Loucy (cell line): ENCODE measurements around the gene FAAH.

Source experiments
- EZH2phosphoT487 ChIP-seq: fragments of 200-600 bp; IDR thresholded peaks from 2 replicates; pipeline ENCODE4 v1.6.1; 2018; ENCODE audit warnings: antibody characterized with exemption, mild to moderate bottlenecking, moderate library complexity, borderline replicate concordance
- TF ChIP-seq, protein P1 (sequence below): fragments of 200-600 bp; sonication (generic); conservative IDR thresholded peaks from 2 replicates; pipeline ENCODE4 v1.5.1; 2014; ENCODE audit warnings: mild to moderate bottlenecking, antibody characterized with exemption, low read length

DNA sequence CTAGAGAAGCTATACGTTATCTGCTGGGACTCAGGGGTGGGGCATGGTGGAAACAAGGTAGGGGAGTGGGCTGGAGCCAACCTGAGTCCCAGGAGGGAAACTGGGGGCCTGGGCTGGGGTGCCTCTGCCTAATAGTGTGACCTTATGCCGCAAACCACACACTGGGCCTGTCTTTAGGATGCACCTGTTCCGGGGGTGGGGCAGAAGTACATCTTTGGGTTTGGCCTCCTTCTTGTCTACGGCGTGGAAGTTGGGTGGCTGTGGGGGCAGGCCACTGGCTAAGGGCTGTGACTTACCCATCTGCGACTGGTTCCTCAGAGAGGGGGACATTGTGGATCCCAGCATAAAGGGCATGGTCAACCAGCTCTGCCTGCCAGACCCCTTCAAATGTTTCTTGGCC is 44.2 kb downstream of the FAAH start:
- TF ChIP-seq, protein P1, sequence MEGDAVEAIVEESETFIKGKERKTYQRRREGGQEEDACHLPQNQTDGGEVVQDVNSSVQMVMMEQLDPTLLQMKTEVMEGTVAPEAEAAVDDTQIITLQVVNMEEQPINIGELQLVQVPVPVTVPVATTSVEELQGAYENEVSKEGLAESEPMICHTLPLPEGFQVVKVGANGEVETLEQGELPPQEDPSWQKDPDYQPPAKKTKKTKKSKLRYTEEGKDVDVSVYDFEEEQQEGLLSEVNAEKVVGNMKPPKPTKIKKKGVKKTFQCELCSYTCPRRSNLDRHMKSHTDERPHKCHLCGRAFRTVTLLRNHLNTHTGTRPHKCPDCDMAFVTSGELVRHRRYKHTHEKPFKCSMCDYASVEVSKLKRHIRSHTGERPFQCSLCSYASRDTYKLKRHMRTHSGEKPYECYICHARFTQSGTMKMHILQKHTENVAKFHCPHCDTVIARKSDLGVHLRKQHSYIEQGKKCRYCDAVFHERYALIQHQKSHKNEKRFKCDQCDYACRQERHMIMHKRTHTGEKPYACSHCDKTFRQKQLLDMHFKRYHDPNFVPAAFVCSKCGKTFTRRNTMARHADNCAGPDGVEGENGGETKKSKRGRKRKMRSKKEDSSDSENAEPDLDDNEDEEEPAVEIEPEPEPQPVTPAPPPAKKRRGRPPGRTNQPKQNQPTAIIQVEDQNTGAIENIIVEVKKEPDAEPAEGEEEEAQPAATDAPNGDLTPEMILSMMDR: no peak
- no peak for TF ChIP-seq EZH2phosphoT487
